IPS-NIHi11 (cell line): ENCODE data around the gene ANO2.
A peak's percentile ranks its signal among the peaks of the same experiment; 100 is the strongest.
"Not testable (repeated sequence)": the region's sequence is repeated elsewhere in the genome, so short reads cannot be mapped to it uniquely, and the experiment has no call there.

ENCODE experiments used
- DNase-seq: peaks from one replicate; pipeline ENCODE4 v3.0.0; 2012; ENCODE audit warnings: mixed read lengths, low spot score

ANO2 gene

GRCh38 chr12:5660238-5660637, 284.8 kb downstream of the ANO2 start:
- no peak for DNase-seq

GRCh38 chr12:5658339-5658941, 286.6 kb downstream of the ANO2 start:
- DNase-seq: not testable (repeated sequence)

DNA sequence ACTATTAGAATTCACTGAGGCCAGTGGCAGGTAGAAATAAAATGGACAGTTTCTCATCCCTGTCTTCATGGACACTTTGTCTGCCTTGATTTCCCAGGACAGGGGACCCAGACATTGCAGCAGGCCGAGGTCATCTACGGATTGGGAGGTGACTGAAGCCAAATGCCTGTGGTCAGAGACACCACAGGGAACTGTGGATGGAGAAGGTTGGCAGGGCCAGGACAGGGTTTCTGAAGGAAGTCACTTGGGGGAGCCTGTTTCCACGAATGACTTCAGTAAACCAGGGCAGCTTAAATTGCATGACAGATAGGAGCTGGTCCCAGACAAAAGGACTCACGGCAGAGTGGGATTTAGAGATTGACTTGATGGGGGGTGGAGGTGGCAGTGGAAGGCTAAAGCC, 288.2 kb downstream of the ANO2 start:
- DNase-seq: no peak

DNA sequence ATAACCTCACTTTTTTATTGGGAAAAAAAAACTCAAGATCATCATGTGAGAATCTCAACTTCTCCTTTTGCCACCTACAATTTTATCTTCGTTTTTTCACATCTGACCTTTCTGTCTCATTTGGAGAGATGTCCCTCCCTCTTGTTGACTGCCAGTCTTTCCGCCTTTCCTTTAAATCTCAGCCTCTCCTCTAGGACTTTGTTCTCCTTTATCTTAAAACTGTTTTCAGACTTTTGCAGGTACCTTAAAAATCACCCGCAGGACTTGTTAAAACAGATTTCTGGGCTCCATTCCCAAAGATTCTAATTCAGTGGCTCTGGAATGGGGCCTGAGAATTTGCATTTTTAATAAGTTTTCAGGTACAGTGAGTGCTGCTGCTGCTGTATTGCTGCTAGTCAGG, 289.9 kb downstream of the ANO2 start:
- no peak for DNase-seq

DNA sequence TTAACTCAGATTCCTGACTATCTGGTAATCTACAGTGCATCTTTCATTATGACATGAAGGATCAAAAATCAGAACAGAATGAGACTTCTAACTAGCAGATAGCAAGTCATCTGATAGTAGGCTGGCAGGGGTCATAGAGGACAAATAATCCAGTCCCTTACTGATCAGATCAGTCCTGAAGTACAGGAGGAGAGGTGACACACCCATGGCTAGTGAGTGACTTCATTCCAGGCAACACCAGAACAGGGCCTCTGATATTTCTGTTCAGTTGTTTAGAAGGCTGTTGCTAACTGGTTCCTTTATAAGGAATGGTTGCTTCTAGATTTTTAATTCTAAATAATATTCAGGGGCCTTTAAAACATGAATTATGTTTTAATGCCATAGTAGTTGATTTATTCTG, 291.0 kb downstream of the ANO2 start:
- no peak for DNase-seq

GRCh38 chr12:5650829-5651461, 294.1 kb downstream of the ANO2 start:
- no peak for DNase-seq

DNA sequence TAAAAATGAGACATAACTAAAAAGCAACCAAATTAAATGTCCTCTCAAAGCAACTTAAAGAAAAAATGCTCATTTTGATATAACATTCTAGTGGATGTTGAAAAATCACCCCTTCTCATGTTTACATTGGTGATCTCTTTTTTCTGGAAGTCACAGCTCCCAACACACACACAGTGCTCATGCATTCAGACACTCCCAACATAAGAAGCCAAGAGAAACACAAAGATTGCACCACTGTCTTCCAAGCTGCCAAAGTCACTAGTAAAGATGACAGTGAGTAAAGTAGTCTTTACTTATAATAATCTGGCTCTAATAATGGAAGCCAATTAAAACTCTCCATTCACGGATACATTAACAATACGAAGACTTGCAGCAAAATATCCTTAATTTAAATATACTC, 294.8 kb downstream of the ANO2 start:
- no peak for DNase-seq

DNA sequence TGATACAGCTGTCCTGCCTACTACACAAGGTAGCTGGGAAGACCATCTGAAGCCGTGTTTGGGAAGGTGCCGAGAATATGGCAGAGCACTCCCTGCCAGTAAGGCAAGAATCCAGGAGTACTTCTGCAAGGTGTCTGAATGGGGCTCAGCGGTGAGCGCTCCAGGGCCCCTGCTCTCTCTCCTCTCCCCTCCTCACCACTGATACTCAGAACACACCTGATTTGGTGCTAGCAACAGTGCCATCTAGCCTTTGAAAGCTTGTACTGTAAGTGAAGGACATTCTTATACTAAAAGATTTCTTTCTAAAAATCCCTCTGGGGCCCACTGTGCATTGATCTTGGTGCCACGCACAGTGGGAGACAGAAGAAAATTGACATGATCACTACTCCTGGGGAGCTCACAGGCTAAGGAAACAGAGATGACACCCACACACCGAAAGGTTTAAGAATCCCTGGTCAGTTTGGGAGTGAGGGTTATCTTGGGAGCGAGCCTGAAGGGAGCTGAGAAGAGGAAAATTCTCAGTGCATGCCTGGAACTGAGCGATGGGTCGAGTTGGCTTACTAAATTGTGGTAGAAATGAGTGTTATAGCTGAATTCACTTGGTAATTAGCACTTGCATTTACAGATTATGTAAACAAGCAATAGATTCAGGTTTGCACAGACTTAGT, 296.2 kb downstream of the ANO2 start:
- DNase-seq: peak; percentile 65

GRCh38 chr12:5643266-5643665, 301.8 kb downstream of the ANO2 start:
- DNase-seq: no peak

GRCh38 chr12:5637698-5638097, 307.4 kb downstream of the ANO2 start:
- no peak for DNase-seq

DNA sequence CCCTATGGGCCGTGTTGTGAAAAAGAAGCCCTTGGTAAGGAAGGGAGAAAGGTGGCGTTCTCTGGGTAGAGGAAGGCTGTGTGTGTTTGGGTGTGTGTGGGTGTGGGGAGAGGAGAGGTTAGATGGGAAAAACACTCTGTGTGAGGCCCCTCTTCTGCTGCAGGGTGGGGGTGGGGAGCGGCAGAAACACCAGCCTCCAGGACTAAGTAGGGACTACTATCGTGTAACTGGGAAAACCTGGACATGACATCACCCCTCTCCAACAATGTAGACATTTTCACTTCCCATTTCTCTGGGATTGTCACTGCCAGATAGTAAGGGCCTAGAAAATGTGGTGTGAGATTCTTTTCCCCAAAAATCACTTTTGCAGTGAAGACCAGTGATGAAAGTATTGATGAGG, 308.2 kb downstream of the ANO2 start:
- no peak for DNase-seq

DNA sequence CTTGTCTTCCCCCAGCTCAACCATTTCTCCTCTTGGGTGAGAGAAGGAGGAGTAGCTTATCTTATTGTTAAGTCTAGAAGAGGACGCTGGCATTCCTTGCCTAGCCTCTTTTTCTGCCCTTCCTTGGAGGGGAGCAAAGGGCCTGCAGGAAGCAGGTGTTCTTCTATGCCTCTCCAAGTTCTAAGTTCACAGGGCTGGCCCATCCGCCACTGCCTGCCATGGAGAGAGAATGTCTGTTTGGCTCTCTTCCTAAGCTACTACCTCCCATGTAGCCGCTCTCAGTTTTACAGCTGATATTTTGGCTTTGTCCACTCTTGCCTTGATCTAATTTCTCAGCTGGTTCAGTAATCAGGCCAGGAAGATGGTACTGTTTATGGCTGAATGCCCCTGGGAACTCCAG, 312.0 kb downstream of the ANO2 start:
- no peak for DNase-seq

GRCh38 chr12:5632453-5632852, 312.6 kb downstream of the ANO2 start:
- no peak for DNase-seq

- DNase-seq: no peak
Measured at GRCh38 chr12:5631497-5631896, 313.6 kb downstream of the ANO2 start.

DNA sequence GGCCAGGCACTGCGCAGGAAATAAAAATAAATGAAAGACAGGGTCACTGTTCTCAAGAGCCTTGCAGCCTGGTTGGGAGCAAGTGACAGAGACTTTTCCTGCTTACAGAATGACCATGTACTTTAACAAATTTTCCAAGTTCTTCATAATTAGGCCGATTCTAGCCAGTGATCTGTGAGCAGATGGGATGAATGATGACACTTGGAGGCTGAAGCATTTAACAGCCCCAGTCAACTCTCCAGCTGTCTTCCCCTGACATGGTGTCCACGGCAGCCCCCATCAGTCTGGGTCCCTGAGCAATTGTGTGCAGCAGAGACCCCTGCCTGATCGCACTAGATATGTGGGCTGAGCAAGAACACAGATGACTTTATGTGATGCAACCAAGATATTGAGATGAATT, 314.3 kb downstream of the ANO2 start:
- no peak for DNase-seq

DNA sequence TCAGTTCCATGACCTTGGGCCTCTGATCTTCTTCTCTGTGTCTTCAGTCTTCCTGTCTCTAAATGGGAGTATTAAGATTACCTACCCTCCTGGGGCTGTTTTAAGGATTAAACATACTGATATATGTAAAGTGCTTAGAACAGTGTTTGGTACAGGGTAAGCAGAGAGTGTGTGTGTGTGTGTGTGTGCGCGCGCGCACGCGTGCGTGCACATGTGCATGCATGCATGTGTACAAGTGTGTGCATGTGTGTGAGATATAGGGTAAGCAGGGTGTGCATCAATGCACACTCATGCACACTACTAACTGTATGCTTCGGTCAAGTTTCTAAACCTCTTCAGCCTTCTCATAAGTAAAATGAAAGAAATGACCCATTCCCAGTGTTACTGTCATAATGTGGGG, 316.6 kb downstream of the ANO2 start:
- no peak for DNase-seq

DNA sequence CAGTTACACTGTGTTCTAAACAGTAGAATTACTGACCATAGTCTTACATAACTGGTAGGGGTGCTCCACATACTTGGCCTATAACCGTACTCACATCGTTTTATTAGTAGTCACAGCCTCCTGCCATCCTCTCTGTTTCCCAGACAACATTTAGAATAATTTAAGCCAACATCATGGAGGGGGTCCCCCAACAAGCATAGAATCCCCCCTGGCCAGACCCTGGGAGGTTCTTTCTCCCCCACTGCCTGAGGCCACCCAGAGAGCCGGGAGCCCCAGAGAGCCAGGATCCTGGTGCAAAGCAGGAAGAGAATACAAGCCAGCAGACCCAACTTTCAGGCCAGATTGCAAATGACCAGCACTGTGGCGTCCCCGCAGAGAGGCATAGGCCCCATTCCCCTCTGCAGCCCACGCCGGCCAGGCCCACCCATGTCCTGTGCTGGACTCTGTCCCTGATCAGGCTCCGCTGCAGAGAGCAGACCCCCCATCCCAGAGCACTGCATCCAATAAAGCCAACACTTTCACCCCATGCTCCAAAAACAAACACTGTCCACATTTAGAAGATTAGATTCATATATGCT, 317.9 kb downstream of the ANO2 start:
- DNase-seq: no peak

- no peak for DNase-seq
Measured at GRCh38 chr12:5626151-5626550, 318.9 kb downstream of the ANO2 start.

DNA sequence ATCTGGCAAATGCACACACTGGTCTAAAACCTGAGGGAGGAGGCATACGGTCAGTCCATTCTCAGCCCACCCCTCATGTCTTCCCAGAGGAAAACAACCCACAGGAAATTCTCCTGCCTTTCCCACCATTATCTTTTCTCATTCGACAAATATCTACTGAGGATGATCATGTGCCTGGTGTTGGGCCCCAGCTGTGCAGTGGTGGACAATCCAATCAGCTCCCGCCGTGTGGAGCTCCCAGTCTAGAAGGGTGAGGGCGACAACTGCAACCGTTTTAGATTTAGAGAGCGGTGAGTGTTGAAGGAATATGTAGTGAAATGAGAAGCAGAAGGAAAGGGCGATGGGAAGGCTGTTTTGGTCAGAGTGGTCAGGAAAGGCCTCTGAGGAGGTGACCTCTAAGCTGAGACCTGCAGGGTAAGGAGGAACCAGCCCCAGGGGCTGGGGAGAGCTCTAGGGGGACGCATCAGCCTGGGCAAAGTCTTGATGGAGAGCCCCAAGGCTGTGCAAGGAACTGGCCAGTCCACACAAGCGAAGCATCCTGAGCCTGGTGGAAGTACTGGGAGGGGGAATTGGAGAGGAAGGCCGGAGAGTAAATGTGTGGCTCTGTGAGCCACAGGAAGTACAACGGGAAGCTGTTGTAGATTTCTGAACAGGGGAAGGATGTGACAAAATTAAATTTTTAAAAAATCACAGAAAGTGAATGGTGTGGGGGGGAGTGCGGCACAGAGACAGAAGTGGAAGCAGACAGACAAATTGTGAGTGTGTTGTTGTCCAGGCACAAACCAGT, 320.4 kb downstream of the ANO2 start:
- no peak for DNase-seq

DNA sequence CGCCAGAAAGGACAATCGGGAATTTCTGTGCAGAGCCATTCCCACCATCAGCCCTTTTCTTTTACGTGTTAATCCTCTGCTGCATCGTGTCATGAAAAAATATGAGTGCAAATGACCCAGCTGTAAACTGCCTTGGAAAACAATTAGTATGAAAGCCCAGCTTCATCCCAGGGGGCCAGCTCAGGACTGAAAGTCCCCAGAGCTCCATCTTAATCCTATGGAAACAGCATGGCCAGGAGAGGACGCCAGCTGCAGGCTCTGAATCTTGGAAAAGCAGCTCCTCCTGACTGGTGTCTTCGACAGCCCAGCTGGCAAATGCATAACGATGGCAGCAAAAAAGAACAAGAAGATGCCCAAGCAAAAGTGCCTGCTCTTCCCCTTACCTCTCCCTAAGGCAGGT, 321.6 kb downstream of the ANO2 start:
- no peak for DNase-seq

DNA sequence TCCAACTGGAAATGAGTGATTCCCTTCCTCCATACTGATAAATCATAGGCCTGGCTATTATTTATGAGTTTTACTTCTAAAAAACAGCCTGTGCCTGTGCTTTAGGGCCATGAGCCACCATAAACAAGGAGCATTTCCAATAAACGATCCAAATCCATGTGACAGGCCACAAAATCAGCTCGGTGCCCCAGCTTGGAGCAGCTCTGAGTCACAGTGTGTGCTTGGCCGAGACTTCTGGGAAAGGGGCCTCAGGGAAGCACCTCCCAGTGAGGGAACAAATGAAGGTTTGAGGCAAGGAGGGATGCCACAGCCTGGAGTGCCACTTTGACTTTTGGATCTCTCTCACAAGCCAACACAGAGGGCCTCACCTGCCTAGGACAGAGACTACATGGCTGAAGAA, 322.8 kb downstream of the ANO2 start:
- DNase-seq: no peak

DNA sequence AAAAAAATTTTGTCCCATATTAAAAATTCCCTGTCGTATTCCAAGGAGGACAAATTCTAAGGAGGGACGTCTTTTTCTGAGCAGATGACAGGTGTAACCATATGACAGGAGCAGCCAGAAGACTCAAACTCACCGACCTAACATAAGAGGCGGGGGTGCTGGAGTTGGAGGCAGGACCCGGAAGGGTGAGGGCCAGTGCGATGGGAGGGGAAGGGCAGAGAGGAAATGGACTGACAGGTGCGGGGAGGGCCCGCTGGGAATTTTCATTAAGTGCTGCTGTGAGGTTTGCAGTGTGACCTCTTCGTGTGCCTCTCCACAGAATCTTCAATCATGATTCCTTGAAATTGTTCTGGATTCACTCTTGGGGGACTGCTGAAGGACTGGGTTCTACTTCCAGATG, 323.7 kb downstream of the ANO2 start:
- DNase-seq: no peak

- no peak for DNase-seq
Measured at GRCh38 chr12:5620896-5621295, 324.2 kb downstream of the ANO2 start.
